Measurements from ENCODE around the gene TXLNB.

DNA sequence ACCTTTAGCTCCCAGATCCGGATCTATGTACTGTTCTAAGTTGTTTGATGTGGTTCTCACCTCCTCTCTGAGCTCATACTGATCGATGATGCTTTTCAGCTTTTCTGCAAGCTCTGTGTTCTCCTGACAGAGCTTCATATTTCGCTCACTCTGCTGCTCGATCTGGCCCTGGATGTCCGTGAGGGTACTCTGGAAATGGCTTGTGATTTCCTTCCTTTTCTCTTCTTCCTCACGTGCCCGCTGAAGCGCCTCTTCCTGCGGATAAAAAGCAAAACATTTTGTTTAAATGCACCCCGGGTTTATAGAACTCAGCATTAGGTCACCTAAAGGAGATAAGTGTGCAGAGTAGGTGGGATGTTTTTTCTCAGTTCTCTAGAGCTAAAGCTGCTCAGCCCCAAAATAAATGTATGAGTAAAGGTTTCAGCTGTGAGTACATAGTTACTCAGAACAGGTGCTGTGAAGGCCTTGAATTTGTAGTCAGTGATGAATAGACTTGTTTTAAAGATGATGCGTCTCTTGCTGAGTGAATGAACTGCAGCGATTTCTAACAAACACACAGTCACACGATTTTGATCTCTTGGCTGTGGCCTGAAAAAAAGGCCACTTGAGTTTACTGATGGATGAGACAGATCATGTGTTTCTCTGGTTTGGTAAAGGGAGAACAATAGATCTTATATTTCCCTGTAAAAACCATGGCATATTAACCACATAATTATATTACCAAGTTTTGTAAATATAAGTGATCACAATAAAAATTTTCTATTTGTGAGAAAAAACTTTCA lies 29.1 kb downstream of the TXLNB start:
- no peak for TF ChIP-seq EZH2 (optimal IDR thresholded peaks at IDR 0.05; ENCODE audit: low read depth, low read length)
- TF ChIP-seq, protein P1, sequence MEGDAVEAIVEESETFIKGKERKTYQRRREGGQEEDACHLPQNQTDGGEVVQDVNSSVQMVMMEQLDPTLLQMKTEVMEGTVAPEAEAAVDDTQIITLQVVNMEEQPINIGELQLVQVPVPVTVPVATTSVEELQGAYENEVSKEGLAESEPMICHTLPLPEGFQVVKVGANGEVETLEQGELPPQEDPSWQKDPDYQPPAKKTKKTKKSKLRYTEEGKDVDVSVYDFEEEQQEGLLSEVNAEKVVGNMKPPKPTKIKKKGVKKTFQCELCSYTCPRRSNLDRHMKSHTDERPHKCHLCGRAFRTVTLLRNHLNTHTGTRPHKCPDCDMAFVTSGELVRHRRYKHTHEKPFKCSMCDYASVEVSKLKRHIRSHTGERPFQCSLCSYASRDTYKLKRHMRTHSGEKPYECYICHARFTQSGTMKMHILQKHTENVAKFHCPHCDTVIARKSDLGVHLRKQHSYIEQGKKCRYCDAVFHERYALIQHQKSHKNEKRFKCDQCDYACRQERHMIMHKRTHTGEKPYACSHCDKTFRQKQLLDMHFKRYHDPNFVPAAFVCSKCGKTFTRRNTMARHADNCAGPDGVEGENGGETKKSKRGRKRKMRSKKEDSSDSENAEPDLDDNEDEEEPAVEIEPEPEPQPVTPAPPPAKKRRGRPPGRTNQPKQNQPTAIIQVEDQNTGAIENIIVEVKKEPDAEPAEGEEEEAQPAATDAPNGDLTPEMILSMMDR (IDR thresholded peaks at IDR 0.05; ENCODE audit: low read length) = no peak
- TF ChIP-seq EZH2phosphoT487 (IDR thresholded peaks at IDR 0.05; ENCODE audit: low read length) = no peak
